Measurements from ENCODE around the gene CDC20. TPM values are rescaled to one million over a fixed set of nuclear protein-coding genes. Genes with fewer than 3 reads are reported as not detected.
"Not testable (repeated sequence)": the region's sequence is repeated elsewhere in the genome, so short reads cannot be mapped to it uniquely, and the experiment has no call there.

Gene CDC20
- total RNA-seq, 2 experiments from 2014 or later, result 152 to 155 TPM

DNA sequence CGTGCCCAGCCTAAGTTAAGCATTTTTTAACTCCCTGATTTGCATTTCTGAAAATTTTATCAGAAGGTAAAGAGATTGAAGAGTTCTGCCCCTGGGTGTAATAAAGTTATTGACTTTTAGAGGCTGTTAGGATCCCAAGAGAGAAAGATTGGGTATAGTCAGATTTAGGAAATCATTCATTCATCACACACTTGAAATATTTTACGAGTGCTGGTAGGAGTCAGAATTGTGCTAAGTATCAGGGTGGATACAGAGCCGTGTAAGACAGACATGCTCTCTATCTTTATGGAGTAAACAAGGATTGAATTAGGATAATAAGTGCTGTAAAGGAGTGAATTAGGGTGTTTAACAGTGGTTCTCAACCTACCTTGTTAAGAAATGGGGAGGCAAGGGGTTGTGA lies 33.9 kb downstream of the CDC20 start:
- no peaks in the 10 kb centered on the region for H3K9me3 Mint-ChIP-seq
- ChIA-PET POLR2A (no interaction called here), CTCF (interaction anchor here (0.9 to 1.5 kb wide), 2 partner anchors 154 to 166 kb away, joined by 3 read pairs; no protein-coding TSS in a partner anchor)
- DNase-seq, result no peak
- no peak overlapping the region for H3K4me3 Mint-ChIP-seq
- peaks cover 38% of the 10 kb centered on the region for H3K4me1 Mint-ChIP-seq (ENCODE audit: low read depth)
- no peaks in the 10 kb centered on the region for H3K27me3 Mint-ChIP-seq
- H3K27ac Mint-ChIP-seq, result no peak overlapping the region
- peaks cover 12% of the 10 kb centered on the region for H3K36me3 Mint-ChIP-seq
- intact Hi-C loops (cut with micrococcal nuclease), result no loop called here

DNA sequence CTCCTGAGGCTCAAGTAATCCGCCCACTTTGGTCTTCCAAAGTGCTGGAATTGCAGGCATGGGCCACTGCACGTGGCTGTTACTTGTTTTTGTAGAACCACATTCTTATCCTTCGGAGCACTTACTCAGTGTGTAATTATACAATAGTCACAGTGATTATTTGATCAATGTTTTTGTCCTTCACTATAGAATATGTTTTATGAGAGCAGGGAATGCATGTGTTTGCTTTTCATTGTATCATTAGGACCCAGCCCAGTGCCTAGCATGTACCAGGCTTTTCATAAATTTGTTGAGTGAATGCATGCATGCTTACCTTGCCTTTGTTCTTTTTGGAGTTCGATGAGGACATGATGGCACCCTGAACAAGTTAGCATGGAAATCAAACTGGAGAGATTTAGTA lies 36.7 kb downstream of the CDC20 start:
- intact Hi-C loops (cut with micrococcal nuclease), result no loop called here
- Mint-ChIP-seq H3K27ac (no peak overlapping the region), H3K36me3 (peaks cover 6% of the 10 kb centered on the region), H3K9me3 (no peaks in the 10 kb centered on the region), H3K4me1 (ENCODE audit: low read depth) (peaks cover 17% of the 10 kb centered on the region), H3K4me3 (no peak overlapping the region), H3K27me3 (no peaks in the 10 kb centered on the region)
- no peak for DNase-seq
- CTCF ChIA-PET, result no interaction called here
- POLR2A ChIA-PET, result no interaction called here

GRCh38 chr1:43396059-43396458 lies 37.3 kb downstream of the CDC20 start:
- DNase-seq, result no peak
- no peak overlapping the region for H3K4me3 Mint-ChIP-seq
- H3K27ac Mint-ChIP-seq, result no peak overlapping the region
- no peaks in the 10 kb centered on the region for H3K9me3 Mint-ChIP-seq
- CTCF ChIA-PET, result interaction anchor here (0.7 kb wide), 1 partner anchor 476 kb away, joined by 3 read pairs; no protein-coding TSS in a partner anchor
- no peaks in the 10 kb centered on the region for H3K27me3 Mint-ChIP-seq
- peaks cover 6% of the 10 kb centered on the region for H3K36me3 Mint-ChIP-seq
- POLR2A ChIA-PET, result no interaction called here
- intact Hi-C loops (cut with micrococcal nuclease), result no loop called here
- H3K4me1 Mint-ChIP-seq (ENCODE audit: low read depth), result peaks cover 12% of the 10 kb centered on the region

GRCh38 chr1:43398227-43398626 lies 39.4 kb downstream of the CDC20 start:
- H3K4me1 Mint-ChIP-seq (ENCODE audit: low read depth), result peaks cover 3% of the 10 kb centered on the region
- H3K36me3 Mint-ChIP-seq, result peaks cover 7% of the 10 kb centered on the region
- intact Hi-C loops (cut with micrococcal nuclease), result no loop called here
- CTCF ChIA-PET, result no interaction called here
- H3K4me3 Mint-ChIP-seq, result no peak overlapping the region
- DNase-seq, result no peak
- POLR2A ChIA-PET, result no interaction called here
- no peak overlapping the region for H3K27ac Mint-ChIP-seq
- H3K9me3 Mint-ChIP-seq, result no peaks in the 10 kb centered on the region
- H3K27me3 Mint-ChIP-seq, result no peaks in the 10 kb centered on the region

- peaks cover 20% of the 10 kb centered on the region for H3K36me3 Mint-ChIP-seq
- DNase-seq; H3K4me1 Mint-ChIP-seq (ENCODE audit: low read depth); H3K9me3 Mint-ChIP-seq; CTCF ChIA-PET; H3K4me3 Mint-ChIP-seq; H3K27ac Mint-ChIP-seq; POLR2A ChIA-PET; H3K27me3 Mint-ChIP-seq; intact Hi-C loops (cut with micrococcal nuclease): not testable (repeated sequence)
Observed at GRCh38 chr1:43400441-43400840, 41.7 kb downstream of the CDC20 start.

- Mint-ChIP-seq H3K36me3 (peaks cover 26% of the 10 kb centered on the region), H3K4me1 (ENCODE audit: low read depth) (peaks cover 3% of the 10 kb centered on the region), H3K4me3 (no peak overlapping the region), H3K27me3 (no peaks in the 10 kb centered on the region), H3K27ac (no peak overlapping the region), H3K9me3 (no peaks in the 10 kb centered on the region)
- CTCF ChIA-PET, result interaction anchor here (0.9 kb wide), 1 partner anchor 13 kb away, joined by 3 read pairs; no protein-coding TSS in a partner anchor
- POLR2A ChIA-PET, result no interaction called here
- intact Hi-C loops (cut with micrococcal nuclease), result no loop called here
- DNase-seq, result no peak
Observed at GRCh38 chr1:43402089-43402865, 43.5 kb downstream of the CDC20 start.

GRCh38 chr1:43404353-43404752 lies 45.6 kb downstream of the CDC20 start:
- H3K4me3 Mint-ChIP-seq, result no peak overlapping the region
- no peak overlapping the region for H3K27ac Mint-ChIP-seq
- peaks cover 3% of the 10 kb centered on the region for H3K4me1 Mint-ChIP-seq (ENCODE audit: low read depth)
- ChIA-PET POLR2A (no interaction called here), CTCF (no interaction called here)
- intact Hi-C loops (cut with micrococcal nuclease), result no loop called here
- H3K36me3 Mint-ChIP-seq, result peaks cover 29% of the 10 kb centered on the region
- no peaks in the 10 kb centered on the region for H3K27me3 Mint-ChIP-seq
- no peaks in the 10 kb centered on the region for H3K9me3 Mint-ChIP-seq
- DNase-seq, result no peak

- Mint-ChIP-seq H3K27me3 (no peaks in the 10 kb centered on the region), H3K4me3 (no peak overlapping the region), H3K9me3 (no peaks in the 10 kb centered on the region), H3K36me3 (peaks cover 31% of the 10 kb centered on the region), H3K27ac (no peak overlapping the region), H3K4me1 (ENCODE audit: low read depth) (peaks cover under 1% of the 10 kb centered on the region)
- ChIA-PET POLR2A (no interaction called here), CTCF (interaction anchor here (0.6 kb wide), 1 partner anchor 1314 kb away, joined by 3 read pairs; no protein-coding TSS in a partner anchor)
- no peak for DNase-seq
- intact Hi-C loops (cut with micrococcal nuclease), result no loop called here
Observed at GRCh38 chr1:43405219-43405875, 46.6 kb downstream of the CDC20 start.

DNA sequence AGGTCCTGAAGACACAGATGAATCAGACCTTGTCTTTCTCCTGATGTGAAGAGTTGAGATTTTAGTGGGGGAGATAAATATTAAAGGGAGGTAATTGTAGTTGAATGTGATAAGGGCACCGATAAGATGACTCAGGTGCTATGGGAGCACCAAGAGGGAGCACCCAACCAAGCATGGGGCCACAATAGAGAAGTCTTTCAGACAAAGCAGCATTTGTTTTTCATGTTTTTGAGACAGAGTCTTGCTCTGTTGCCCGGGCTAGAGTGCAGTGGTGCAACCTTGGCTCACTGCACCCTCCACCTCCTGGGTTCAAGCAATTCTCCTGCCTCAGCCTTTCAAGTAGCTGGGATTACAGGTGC lies 47.1 kb downstream of the CDC20 start:
- intact Hi-C loops (cut with micrococcal nuclease), result no loop called here
- POLR2A ChIA-PET, result no interaction called here
- no peak for DNase-seq
- CTCF ChIA-PET, result interaction anchor here (0.6 kb wide), 1 partner anchor 1314 kb away, joined by 3 read pairs; no protein-coding TSS in a partner anchor
- Mint-ChIP-seq H3K27ac (no peak overlapping the region), H3K36me3 (peaks cover 31% of the 10 kb centered on the region), H3K27me3 (no peaks in the 10 kb centered on the region), H3K4me3 (no peak overlapping the region), H3K9me3 (no peaks in the 10 kb centered on the region), H3K4me1 (ENCODE audit: low read depth) (no peaks in the 10 kb centered on the region)

DNA sequence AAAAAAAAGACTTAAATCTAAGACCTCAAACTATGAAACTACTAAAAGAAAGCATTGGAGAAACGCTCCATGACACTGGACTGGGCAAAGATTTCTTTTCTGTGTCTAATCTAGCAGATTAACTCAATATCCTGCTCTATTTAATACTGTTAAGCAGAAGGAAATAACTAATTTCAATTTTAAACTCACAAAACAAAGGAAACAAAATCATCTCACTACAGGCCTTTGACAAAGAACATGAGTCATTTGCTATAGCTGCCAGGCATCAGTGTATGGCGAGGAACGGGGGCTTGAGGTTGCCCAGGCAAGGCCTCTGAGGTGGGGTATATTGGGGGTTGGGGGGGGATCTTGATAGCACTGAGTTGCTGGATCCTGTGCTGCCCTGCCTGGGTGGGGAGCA lies 51.8 kb downstream of the CDC20 start:
- CTCF ChIA-PET, result interaction anchor here (6.9 kb wide), 1 partner anchor 184 kb away, joined by 152 read pairs; no protein-coding TSS in a partner anchor
- POLR2A ChIA-PET, result no interaction called here
- H3K4me1 Mint-ChIP-seq (ENCODE audit: low read depth), result no peaks in the 10 kb centered on the region

More for the DNA sequence above, 51.8 kb downstream of the CDC20 start:
- Mint-ChIP-seq H3K4me3 (no peak overlapping the region), H3K9me3 (no peaks in the 10 kb centered on the region), H3K27me3 (no peaks in the 10 kb centered on the region), H3K27ac (no peak overlapping the region), H3K36me3 (peaks cover 22% of the 10 kb centered on the region)
- DNase-seq, result no peak
- intact Hi-C loops (cut with micrococcal nuclease), result no loop called here

Measured in activated CD4-positive, alpha-beta memory T cell treated with anti-CD3 and anti-CD28 coated beads for 36 hours (primary cell).